ENCODE measurements around the gene LETM1. TPM values are rescaled to one million over a fixed set of nuclear protein-coding genes. Genes with fewer than 3 reads are reported as not detected.
A peak's percentile ranks its signal among the peaks of the same experiment; 100 is the strongest.

Gene LETM1
- total and polyA plus RNA-seq, 4 donors, result 12.2 to 46.9 (median 24.1) TPM

DNA sequence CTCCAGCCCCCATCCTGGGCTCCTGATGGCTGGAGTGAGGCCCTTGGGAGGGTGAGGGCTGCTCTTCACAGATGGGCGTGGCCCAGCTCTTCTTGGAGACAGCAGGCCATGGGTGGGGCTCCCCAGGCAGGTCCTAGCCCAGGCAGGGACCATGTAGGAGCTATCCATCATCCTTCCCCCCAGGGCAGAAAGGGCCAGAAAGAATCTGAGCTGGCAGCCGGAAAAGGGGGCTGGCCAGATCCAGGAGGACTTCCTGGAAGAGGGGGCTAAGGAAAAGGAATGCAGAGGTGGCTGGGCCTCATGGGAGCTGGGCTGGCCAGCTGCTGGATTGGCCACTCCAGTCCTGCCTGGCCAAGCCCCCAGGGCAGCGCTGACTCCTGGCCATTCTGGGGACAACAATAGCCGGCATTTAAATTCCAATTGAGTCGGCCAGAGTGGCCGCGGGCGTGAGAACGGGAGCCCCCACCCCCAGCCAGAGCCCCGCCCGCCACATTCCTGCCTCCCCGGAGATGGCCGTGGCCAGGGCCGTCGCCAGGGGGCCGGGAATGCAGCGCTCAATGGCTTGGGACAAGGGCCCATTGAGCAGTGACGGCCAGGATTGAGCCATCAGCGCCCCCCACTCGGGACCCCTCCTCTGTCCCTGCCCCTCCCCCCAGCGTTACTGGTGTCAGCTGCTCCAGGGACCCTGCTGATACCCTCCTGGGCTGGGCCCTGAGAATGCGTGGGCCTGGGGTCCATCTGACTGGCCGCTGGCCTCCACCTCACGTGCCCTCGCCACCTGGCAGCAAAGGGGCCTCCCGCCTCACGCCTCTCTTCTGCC lies 77.9 kb downstream of the LETM1 start:
- Histone ChIP-seq H3K27me3 (ENCODE audit: control insufficient read depth in 4 of 4, insufficient read depth in 4 of 4, low read length in 3 of 4) (no peaks in the 10 kb centered on the region), H3K27ac (ENCODE audit: low read depth in 1 of 2, low read length in 2 of 2) (no peak overlapping the region), H3K4me1 (ENCODE audit: control insufficient read depth in 4 of 4, insufficient read depth in 4 of 4, low read length in 3 of 4) (peaks cover 0 to 6% (median 3%) of the 10 kb centered on the region in 4 donors), H3K9me3 (ENCODE audit: control insufficient read depth in 4 of 4, low read length in 3 of 4) (no peaks in the 10 kb centered on the region), H3K4me3 (ENCODE audit: low read depth in 1 of 3, low read length in 3 of 3) (no peak overlapping the region), H3K9ac (ENCODE audit: low read depth in 1 of 2, low read length in 2 of 2) (no peak overlapping the region), H3K36me3 (ENCODE audit: control insufficient read depth in 4 of 4, insufficient read depth in 3 of 4, low read depth in 1 of 4, low read length in 3 of 4) (no peaks in the 10 kb centered on the region)
- DNase-seq (ENCODE audit: low spot score), result no peak
- WGBS, result 72% methylated on average over 27 of the region's 27 CpGs
- no peak for TF ChIP-seq FOXA1 (IDR thresholded peaks at IDR 0.05)
- TF ChIP-seq GABPA (IDR thresholded peaks at IDR 0.05 in 1 of 2, conservative IDR thresholded peaks at IDR 0.05 in 1 of 2), result no peak
- TF ChIP-seq, protein P1, sequence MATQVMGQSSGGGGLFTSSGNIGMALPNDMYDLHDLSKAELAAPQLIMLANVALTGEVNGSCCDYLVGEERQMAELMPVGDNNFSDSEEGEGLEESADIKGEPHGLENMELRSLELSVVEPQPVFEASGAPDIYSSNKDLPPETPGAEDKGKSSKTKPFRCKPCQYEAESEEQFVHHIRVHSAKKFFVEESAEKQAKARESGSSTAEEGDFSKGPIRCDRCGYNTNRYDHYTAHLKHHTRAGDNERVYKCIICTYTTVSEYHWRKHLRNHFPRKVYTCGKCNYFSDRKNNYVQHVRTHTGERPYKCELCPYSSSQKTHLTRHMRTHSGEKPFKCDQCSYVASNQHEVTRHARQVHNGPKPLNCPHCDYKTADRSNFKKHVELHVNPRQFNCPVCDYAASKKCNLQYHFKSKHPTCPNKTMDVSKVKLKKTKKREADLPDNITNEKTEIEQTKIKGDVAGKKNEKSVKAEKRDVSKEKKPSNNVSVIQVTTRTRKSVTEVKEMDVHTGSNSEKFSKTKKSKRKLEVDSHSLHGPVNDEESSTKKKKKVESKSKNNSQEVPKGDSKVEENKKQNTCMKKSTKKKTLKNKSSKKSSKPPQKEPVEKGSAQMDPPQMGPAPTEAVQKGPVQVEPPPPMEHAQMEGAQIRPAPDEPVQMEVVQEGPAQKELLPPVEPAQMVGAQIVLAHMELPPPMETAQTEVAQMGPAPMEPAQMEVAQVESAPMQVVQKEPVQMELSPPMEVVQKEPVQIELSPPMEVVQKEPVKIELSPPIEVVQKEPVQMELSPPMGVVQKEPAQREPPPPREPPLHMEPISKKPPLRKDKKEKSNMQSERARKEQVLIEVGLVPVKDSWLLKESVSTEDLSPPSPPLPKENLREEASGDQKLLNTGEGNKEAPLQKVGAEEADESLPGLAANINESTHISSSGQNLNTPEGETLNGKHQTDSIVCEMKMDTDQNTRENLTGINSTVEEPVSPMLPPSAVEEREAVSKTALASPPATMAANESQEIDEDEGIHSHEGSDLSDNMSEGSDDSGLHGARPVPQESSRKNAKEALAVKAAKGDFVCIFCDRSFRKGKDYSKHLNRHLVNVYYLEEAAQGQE (IDR thresholded peaks at IDR 0.05), result no peak
- TF ChIP-seq, protein P2, sequence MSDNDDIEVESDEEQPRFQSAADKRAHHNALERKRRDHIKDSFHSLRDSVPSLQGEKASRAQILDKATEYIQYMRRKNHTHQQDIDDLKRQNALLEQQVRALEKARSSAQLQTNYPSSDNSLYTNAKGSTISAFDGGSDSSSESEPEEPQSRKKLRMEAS (IDR thresholded peaks at IDR 0.05), result no peak
- TF ChIP-seq HNF4A (conservative IDR thresholded peaks at IDR 0.05), result no peak
- TF ChIP-seq FOXA2 (IDR thresholded peaks at IDR 0.05), result no peak
- TF ChIP-seq YY1 (IDR thresholded peaks at IDR 0.05), result no peak
- no peak for TF ChIP-seq HNF4G (IDR thresholded peaks at IDR 0.05)
- no peak for TF ChIP-seq RXRA (IDR thresholded peaks at IDR 0.05)

DNA sequence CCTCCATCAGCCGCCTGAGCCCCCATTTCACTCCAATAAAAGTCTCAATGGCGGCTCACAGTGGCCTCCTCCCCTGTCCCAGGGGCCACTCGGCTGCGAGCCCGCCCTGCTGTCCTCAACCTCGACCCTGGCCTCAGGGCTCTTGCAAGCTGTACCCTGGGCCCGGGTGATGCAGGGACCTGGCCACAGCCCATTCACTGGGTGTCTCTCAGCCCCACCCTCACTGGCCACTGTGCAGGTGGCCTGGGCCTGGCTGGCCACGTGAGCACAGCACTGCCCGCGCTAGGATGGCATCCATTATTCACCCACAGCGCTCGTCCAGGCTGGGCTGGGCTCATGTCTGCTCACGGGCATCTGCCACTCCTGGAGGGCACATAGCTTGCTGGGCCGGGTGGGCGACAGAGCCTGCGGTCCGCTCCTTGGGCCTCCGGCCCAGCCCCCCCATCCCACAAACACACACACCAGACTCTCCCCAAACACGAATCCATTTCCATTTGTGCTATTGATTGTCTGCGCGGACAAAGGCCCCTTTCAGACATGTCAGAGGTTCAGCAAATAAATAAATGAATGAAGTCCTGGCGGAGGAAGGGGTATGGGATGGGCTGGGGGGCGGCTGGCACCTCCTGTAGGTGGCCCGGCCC lies 79.3 kb downstream of the LETM1 start:
- no peak for DNase-seq (ENCODE audit: low spot score)
- H3K36me3 ChIP-seq (ENCODE audit: control insufficient read depth in 4 of 4, insufficient read depth in 3 of 4, low read depth in 1 of 4, low read length in 3 of 4), result no peaks in the 10 kb centered on the region
- no peaks in the 10 kb centered on the region for H3K27me3 ChIP-seq (ENCODE audit: control insufficient read depth in 4 of 4, insufficient read depth in 4 of 4, low read length in 3 of 4)
- H3K27ac ChIP-seq (ENCODE audit: low read depth in 1 of 2, low read length in 2 of 2), result peak overlapping the region in 1 of 2 donors; percentile 30
- no peaks in the 10 kb centered on the region for H3K9me3 ChIP-seq (ENCODE audit: control insufficient read depth in 4 of 4, low read length in 3 of 4)
- H3K4me1 ChIP-seq (ENCODE audit: control insufficient read depth in 4 of 4, insufficient read depth in 4 of 4, low read length in 3 of 4), result peaks cover 0 to 6% (median 3%) of the 10 kb centered on the region in 4 donors
- H3K9ac ChIP-seq (ENCODE audit: low read depth in 1 of 2, low read length in 2 of 2), result no peak overlapping the region
- TF ChIP-seq, protein P3, sequence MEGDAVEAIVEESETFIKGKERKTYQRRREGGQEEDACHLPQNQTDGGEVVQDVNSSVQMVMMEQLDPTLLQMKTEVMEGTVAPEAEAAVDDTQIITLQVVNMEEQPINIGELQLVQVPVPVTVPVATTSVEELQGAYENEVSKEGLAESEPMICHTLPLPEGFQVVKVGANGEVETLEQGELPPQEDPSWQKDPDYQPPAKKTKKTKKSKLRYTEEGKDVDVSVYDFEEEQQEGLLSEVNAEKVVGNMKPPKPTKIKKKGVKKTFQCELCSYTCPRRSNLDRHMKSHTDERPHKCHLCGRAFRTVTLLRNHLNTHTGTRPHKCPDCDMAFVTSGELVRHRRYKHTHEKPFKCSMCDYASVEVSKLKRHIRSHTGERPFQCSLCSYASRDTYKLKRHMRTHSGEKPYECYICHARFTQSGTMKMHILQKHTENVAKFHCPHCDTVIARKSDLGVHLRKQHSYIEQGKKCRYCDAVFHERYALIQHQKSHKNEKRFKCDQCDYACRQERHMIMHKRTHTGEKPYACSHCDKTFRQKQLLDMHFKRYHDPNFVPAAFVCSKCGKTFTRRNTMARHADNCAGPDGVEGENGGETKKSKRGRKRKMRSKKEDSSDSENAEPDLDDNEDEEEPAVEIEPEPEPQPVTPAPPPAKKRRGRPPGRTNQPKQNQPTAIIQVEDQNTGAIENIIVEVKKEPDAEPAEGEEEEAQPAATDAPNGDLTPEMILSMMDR (IDR thresholded peaks at IDR 0.05; ENCODE audit: low read depth, low read length, missing input control), result no peak
- TF ChIP-seq JUND (IDR thresholded peaks at IDR 0.05) (no peak), SP1 (IDR thresholded peaks at IDR 0.05) (no peak), HNF4G (IDR thresholded peaks at IDR 0.05) (no peak), TAF1 (conservative IDR thresholded peaks at IDR 0.05) (no peak), NR2F2 (IDR thresholded peaks at IDR 0.05) (no peak), FOXA1 (IDR thresholded peaks at IDR 0.05) (no peak), FOXA2 (IDR thresholded peaks at IDR 0.05) (no peak), RXRA (IDR thresholded peaks at IDR 0.05) (no peak), RAD21 (IDR thresholded peaks at IDR 0.05) (no peak), YY1 (IDR thresholded peaks at IDR 0.05) (no peak), HNF4A (conservative IDR thresholded peaks at IDR 0.05) (no peak), EGR1 (IDR thresholded peaks at IDR 0.05; ENCODE audit: low read depth in 2 of 2) (no peak)
- TF ChIP-seq, protein P2 (IDR thresholded peaks at IDR 0.05), result no peak
- TF ChIP-seq, protein P1 (IDR thresholded peaks at IDR 0.05), result no peak
- TF ChIP-seq, protein P4, sequence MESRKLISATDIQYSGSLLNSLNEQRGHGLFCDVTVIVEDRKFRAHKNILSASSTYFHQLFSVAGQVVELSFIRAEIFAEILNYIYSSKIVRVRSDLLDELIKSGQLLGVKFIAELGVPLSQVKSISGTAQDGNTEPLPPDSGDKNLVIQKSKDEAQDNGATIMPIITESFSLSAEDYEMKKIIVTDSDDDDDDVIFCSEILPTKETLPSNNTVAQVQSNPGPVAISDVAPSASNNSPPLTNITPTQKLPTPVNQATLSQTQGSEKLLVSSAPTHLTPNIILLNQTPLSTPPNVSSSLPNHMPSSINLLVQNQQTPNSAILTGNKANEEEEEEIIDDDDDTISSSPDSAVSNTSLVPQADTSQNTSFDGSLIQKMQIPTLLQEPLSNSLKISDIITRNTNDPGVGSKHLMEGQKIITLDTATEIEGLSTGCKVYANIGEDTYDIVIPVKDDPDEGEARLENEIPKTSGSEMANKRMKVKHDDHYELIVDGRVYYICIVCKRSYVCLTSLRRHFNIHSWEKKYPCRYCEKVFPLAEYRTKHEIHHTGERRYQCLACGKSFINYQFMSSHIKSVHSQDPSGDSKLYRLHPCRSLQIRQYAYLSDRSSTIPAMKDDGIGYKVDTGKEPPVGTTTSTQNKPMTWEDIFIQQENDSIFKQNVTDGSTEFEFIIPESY (IDR thresholded peaks at IDR 0.05), result no peak
- TF ChIP-seq, protein P5, sequence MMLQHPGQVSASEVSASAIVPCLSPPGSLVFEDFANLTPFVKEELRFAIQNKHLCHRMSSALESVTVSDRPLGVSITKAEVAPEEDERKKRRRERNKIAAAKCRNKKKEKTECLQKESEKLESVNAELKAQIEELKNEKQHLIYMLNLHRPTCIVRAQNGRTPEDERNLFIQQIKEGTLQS (IDR thresholded peaks at IDR 0.05), result no peak
- WGBS, result 89% methylated on average over 24 of the region's 24 CpGs
- no peak overlapping the region for H3K4me3 ChIP-seq (ENCODE audit: low read depth in 1 of 3, low read length in 3 of 3)

Measured in liver (tissue), 9 donors.